H1 (cell line): ENCODE measurements around the gene PRDM1. TPM values are rescaled to one million over a fixed set of nuclear protein-coding genes. Genes with fewer than 3 reads are reported as not detected.

Experiments used
- CTCF ChIA-PET: fragments of 300-600 bp; sonication (Branson Sonifier 250); formaldehyde crosslinking; loops from one replicate; lab custom pipeline; 2021; ENCODE audit not compliant: partially characterized antibody; lab: Charles Lee
- POLR2A ChIA-PET: fragments of 300-600 bp; sonication (Branson Sonifier 250); formaldehyde crosslinking; loops from one replicate; lab custom pipeline; 2021; ENCODE audit warnings: inconsistent platforms; ENCODE audit not compliant: partially characterized antibody; lab: Charles Lee
- DNase-seq, 2 experiments: peaks; one replicate each; pipeline versions ENCODE4 v3.0.0 to v3.0.0-alpha.2; 2010 to 2022; ENCODE audit warnings: low spot score in 2 of 2, low read depth in 1 of 2, mixed read lengths in 1 of 2
- FAIRE-seq: peaks from 2 replicates; lab custom pipeline; 2011; peaks lifted over from hg19 to GRCh38; lab: Jason Lieb, UNC
- H2AFZ ChIP-seq: 2 replicates; pipeline ENCODE4 v1.8.1; 2012; ENCODE audit warnings: low read length, inconsistent platforms
- H2AK5ac ChIP-seq: 2 replicates; pipeline ENCODE4 v1.6.1; 2013; ENCODE audit warnings: low read depth, low read length
- H2BK120ac ChIP-seq: replicated peaks from 2 replicates; pipeline ENCODE3; 2013; ENCODE audit warnings: low read depth, low read length, inconsistent platforms
- H2BK12ac ChIP-seq: 2 replicates; pipeline ENCODE4 v1.6.1; 2013; ENCODE audit warnings: low read depth, low read length
- H2BK15ac ChIP-seq: 2 replicates; pipeline ENCODE4 v1.6.1; 2013; ENCODE audit warnings: low read length
- H2BK20ac ChIP-seq: 2 replicates; pipeline ENCODE4 v1.6.1; 2013; ENCODE audit warnings: low read length
- H2BK5ac ChIP-seq: 2 replicates; pipeline ENCODE4 v1.6.1; 2013; ENCODE audit warnings: low read depth, low read length
- H3K14ac ChIP-seq: 2 replicates; pipeline ENCODE4 v1.6.1; 2013; ENCODE audit warnings: inconsistent platforms; ENCODE audit not compliant: insufficient read length
- H3K18ac ChIP-seq: 2 replicates; pipeline ENCODE4 v1.6.1; 2013; ENCODE audit warnings: low read length; ENCODE audit errors: extremely low read depth
- H3K23ac ChIP-seq: 2 replicates; pipeline ENCODE4 v1.6.1; 2013; ENCODE audit warnings: inconsistent platforms; ENCODE audit not compliant: insufficient read length
- H3K23me2 ChIP-seq: 2 replicates; pipeline ENCODE4 v1.6.1; 2013; ENCODE audit warnings: low read depth, low read length
- H3K27ac ChIP-seq: 2 replicates; pipeline ENCODE4 v1.6.1; 2011; ENCODE audit warnings: low read depth, low read length, inconsistent platforms
- H3K27me3 ChIP-seq, 4 experiments: replicated peaks in 1 of 4; 1 replicate in 1 of 4; 2 replicates in 3 of 4; pipeline versions ENCODE4 v1.6.1 to v1.8.1; 2011 to 2013; ENCODE audit warnings: low read length in 3 of 4, mild to moderate bottlenecking in 3 of 4, inconsistent platforms in 2 of 4, mixed read lengths in 2 of 4, moderate library complexity in 1 of 4; ENCODE audit not compliant: control insufficient read depth in 3 of 4, insufficient read depth in 3 of 4; ENCODE audit errors: extremely low read depth in 1 of 4
- H3K36me3 ChIP-seq, 4 experiments: 2 replicates each; pipeline versions ENCODE4 v1.6.1 to v1.8.1; 2011 to 2013; ENCODE audit warnings: mild to moderate bottlenecking in 4 of 4, low read length in 3 of 4, moderate library complexity in 2 of 4, control low read depth in 1 of 4, inconsistent platforms in 1 of 4; ENCODE audit not compliant: insufficient read depth in 4 of 4, control insufficient read depth in 2 of 4
- H3K4ac ChIP-seq: replicated peaks from 2 replicates; pipeline ENCODE3; 2013; ENCODE audit warnings: low read length, low read depth, mixed read lengths, inconsistent platforms; ENCODE audit not compliant: insufficient read length
- H3K4me1 ChIP-seq, 4 experiments: replicated peaks in 1 of 4; 1 replicate in 1 of 4; 2 replicates in 3 of 4; pipeline versions ENCODE4 v1.6.1 to v1.8.1; 2011 to 2013; ENCODE audit warnings: low read length in 3 of 4, inconsistent platforms in 2 of 4, mixed read lengths in 1 of 4; ENCODE audit not compliant: insufficient read depth in 4 of 4, control insufficient read depth in 3 of 4
- H3K4me2 ChIP-seq, 2 experiments: 2 replicates each; pipeline versions ENCODE4 v1.6.1 to v1.8.1; 2011 to 2013; ENCODE audit warnings: low read depth in 2 of 2, low read length in 2 of 2, control low read depth in 1 of 2, inconsistent platforms in 1 of 2, mild to moderate bottlenecking in 1 of 2; ENCODE audit not compliant: insufficient read depth in 1 of 2
- H3K4me3 ChIP-seq, 4 experiments: fragments of 200-600, 300-600 bp in 1 of 4; sonication (generic), shearing (Covaris generic), sonication (Bioruptor Twin) in 1 of 4; 2 replicates each; pipeline versions ENCODE4 v1.5.1 to v1.8.1; 2011 to 2016; ENCODE audit warnings: low read length in 4 of 4, low read depth in 3 of 4, control low read depth in 2 of 4, inconsistent platforms in 2 of 4, mild to moderate bottlenecking in 2 of 4, mixed read lengths in 1 of 4, moderate library complexity in 1 of 4; ENCODE audit not compliant: insufficient read depth in 2 of 4; ENCODE audit errors: extremely low read depth in 1 of 4
- H3K56ac ChIP-seq: replicated peaks from 2 replicates; pipeline ENCODE3; 2013; ENCODE audit warnings: low read depth, mild to moderate bottlenecking, mixed read lengths, low read length, inconsistent platforms; ENCODE audit not compliant: insufficient read length
- H3K79me1 ChIP-seq: 2 replicates; pipeline ENCODE4 v1.6.1; 2013; ENCODE audit warnings: low read depth, low read length, control low read depth
- H3K79me2 ChIP-seq, 2 experiments: 2 replicates each; pipeline versions ENCODE4 v1.6.1 to v1.8.1; 2012 to 2013; ENCODE audit warnings: low read length in 2 of 2, mild to moderate bottlenecking in 2 of 2, inconsistent platforms in 1 of 2; ENCODE audit not compliant: insufficient read depth in 2 of 2, control insufficient read depth in 1 of 2
- H3K9ac ChIP-seq, 4 experiments: replicated peaks in 1 of 4; 1 replicate in 1 of 4; 2 replicates in 3 of 4; pipeline versions ENCODE4 v1.6.1 to v1.8.1; 2011 to 2013; ENCODE audit warnings: low read depth in 3 of 4, low read length in 3 of 4, control low read depth in 2 of 4, mild to moderate bottlenecking in 2 of 4, moderate library complexity in 2 of 4, inconsistent platforms in 1 of 4; ENCODE audit errors: extremely low read depth in 1 of 4
- H3K9me3 ChIP-seq, 2 experiments: 2 replicates each; pipeline versions ENCODE4 v1.6.1 to v1.8.1; 2012 to 2013; ENCODE audit warnings: mild to moderate bottlenecking in 2 of 2, moderate library complexity in 2 of 2, control low read depth in 1 of 2, inconsistent platforms in 1 of 2, low read depth in 1 of 2, low read length in 1 of 2, mixed read lengths in 1 of 2; ENCODE audit not compliant: insufficient read depth in 2 of 2
- H4K20me1 ChIP-seq, 2 experiments: replicated peaks in 1 of 2; 2 replicates each; pipeline versions ENCODE3 to v1.8.1; 2011 to 2013; ENCODE audit warnings: inconsistent platforms in 2 of 2, low read length in 2 of 2, mild to moderate bottlenecking in 1 of 2; ENCODE audit not compliant: insufficient read depth in 2 of 2, control insufficient read depth in 1 of 2
- H4K5ac ChIP-seq: 2 replicates; pipeline ENCODE4 v1.6.1; 2013; ENCODE audit warnings: low read length, low read depth, mixed read lengths, inconsistent platforms; ENCODE audit not compliant: insufficient read length
- H4K8ac ChIP-seq: 2 replicates; pipeline ENCODE4 v1.8.0; 2013; ENCODE audit warnings: mild to moderate bottlenecking, moderate library complexity, low read length, inconsistent platforms; ENCODE audit not compliant: insufficient read depth; ENCODE audit errors: extremely low read depth
- H4K91ac ChIP-seq: replicated peaks from 2 replicates; pipeline ENCODE3; 2013; ENCODE audit warnings: low read length, mixed read lengths, inconsistent platforms; ENCODE audit not compliant: insufficient read length
- ASH2L ChIP-seq: fragments of 200-600, 300-600 bp; sonication (generic); IDR thresholded peaks from one replicate; pipeline ENCODE4 v1.7.1; 2017; ENCODE audit warnings: low read length
- BACH1 ChIP-seq: IDR thresholded peaks from 2 replicates; pipeline ENCODE4 v1.6.1; 2012; ENCODE audit warnings: low read length, improper control_type of control experiment
- CBX5 ChIP-seq: fragments of 300-800, 300-1000 bp; sonication (generic); IDR thresholded peaks from 2 replicates; pipeline ENCODE4 v1.7.1; 2016; ENCODE audit warnings: antibody characterized with exemption, low read length, low read depth
- CBX8 ChIP-seq: fragments of 300-800, 300-1000 bp; sonication (generic); IDR thresholded peaks from 2 replicates; pipeline ENCODE4 v1.7.1; 2016; ENCODE audit warnings: low read depth, low read length, borderline replicate concordance
- CEBPB ChIP-seq: IDR thresholded peaks from 2 replicates; pipeline ENCODE4 v1.6.1; 2012; ENCODE audit warnings: low read depth, low read length
- CHD1 ChIP-seq: IDR thresholded peaks from 2 replicates; pipeline ENCODE4 v1.6.1; 2012; ENCODE audit warnings: low read depth, low read length, improper control_type of control experiment
- EZH2 ChIP-seq: fragments of 200-600 bp; sonication (generic); IDR thresholded peaks from 2 replicates; pipeline ENCODE4 v1.7.1; 2012; ENCODE audit warnings: low read depth, mild to moderate bottlenecking, moderate library complexity, low read length, inconsistent platforms; ENCODE audit not compliant: severe bottlenecking
- KDM4A ChIP-seq: IDR thresholded peaks from one replicate; pipeline ENCODE4 v1.7.1; 2012; ENCODE audit warnings: low read depth, mild to moderate bottlenecking, moderate library complexity, low read length, inconsistent platforms; ENCODE audit not compliant: severe bottlenecking
- NRF1 ChIP-seq: IDR thresholded peaks from 2 replicates; pipeline ENCODE4 v1.6.1; 2011; ENCODE audit warnings: mild to moderate bottlenecking, low read depth, low read length, improper control_type of control experiment
- SP4 ChIP-seq: IDR thresholded peaks from 2 replicates; pipeline ENCODE4 v1.6.1; 2012; ENCODE audit warnings: low read length, inconsistent platforms
- TEAD4 ChIP-seq: IDR thresholded peaks from 2 replicates; pipeline ENCODE4 v1.6.1; 2012; ENCODE audit warnings: low read depth, low read length, inconsistent platforms, mixed read lengths
- ZNF274 ChIP-seq: IDR thresholded peaks from 2 replicates; pipeline ENCODE4 v1.7.0; 2012; ENCODE audit warnings: low read length, borderline replicate concordance; ENCODE audit errors: extremely low read depth
- WGBS, 2 experiments: shearing (Covaris generic) in 1 of 2; methylation state at CpG; one replicate each; pipeline versions ENCODE4 v1.1.6 to v1.1.7; 2013 to 2015; ENCODE audit warnings: low lambda C conversion rate in 2 of 2, mixed read lengths in 2 of 2, inconsistent platforms in 1 of 2, low coverage in 1 of 2, missing lambda C conversion rate in 1 of 2; ENCODE audit not compliant: insufficient replicate concordance in 2 of 2, insufficient coverage in 1 of 2, insufficient read length in 1 of 2; ENCODE audit errors: extremely low coverage in 1 of 2, missing lambda C conversion rate in 1 of 2; 5-methylcytosine and 5-hydroxymethylcytosine counted together
- polyA plus RNA-seq, 7 experiments: library from polyadenylated mRNA; depleted of rRNA in 3 of 7; stranded (reverse) in 5 of 7; unstranded in 2 of 7; fragments of >200 nt in 5 of 7; fragments of 200-250 nt in 2 of 7; gene quantifications; 1 replicate in 5 of 7; 2 replicates in 1 of 7; 4 replicates in 1 of 7; pipeline versions ENCODE4 v1.2.1 to v1.2.3, GENCODE V29; 2011 to 2013; ENCODE audit warnings: missing spikeins in 2 of 7, mixed read lengths in 2 of 7
- total RNA-seq: library from RNA; stranded (reverse); fragmentation: NEBNext Ultra II Directional; extraction: Animal tissue kit (Norgen Biotek cat#: 25700); gene quantifications from 2 replicates; pipeline ENCODE4 v1.2.1, GENCODE V29; 2021
- TF ChIP-seq, protein P1 (sequence below): IDR thresholded peaks from 2 replicates; pipeline ENCODE4 v1.6.1; 2012; ENCODE audit warnings: inconsistent platforms
- TF ChIP-seq, protein P2 (sequence below): IDR thresholded peaks from 2 replicates; pipeline ENCODE4 v1.6.1; 2012; ENCODE audit warnings: inconsistent platforms

PRDM1 gene
- total and polyA plus RNA-seq, 2 of the 8 experiments (the other 6 are each of a cell fraction or from before 2014, with no cell fraction given), result 0.21 to 0.74 TPM

DNA sequence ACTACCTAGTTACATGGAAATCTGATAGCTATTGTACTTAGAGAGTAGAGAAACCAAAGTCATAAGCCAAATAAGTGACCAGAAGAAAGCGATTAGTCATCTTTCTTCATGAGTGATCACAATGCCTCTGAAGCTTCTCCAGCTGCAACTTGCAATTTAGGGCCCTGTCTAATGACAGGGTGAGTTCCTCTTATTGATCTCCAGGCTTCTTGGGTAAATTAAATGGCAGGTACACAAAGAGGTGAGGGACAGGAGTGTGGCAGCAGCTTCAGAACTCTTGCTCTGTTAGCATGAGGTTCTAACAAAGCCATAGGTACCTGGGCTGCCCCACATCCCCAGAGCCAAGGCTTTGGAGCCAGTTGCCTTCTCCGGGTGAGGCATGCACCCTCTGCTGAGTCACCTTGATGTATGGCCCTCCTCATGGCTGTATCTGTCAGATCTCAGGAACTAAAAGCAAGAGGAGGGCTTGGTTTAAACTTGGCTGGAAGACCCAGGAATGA lies 60.8 kb downstream of the PRDM1 start:
- no peak for DNase-seq
- Histone ChIP-seq H3K14ac (no peak overlapping the region), H2BK15ac (no peak overlapping the region), H3K79me2 (no peaks in the 10 kb centered on the region), H3K27ac (no peak overlapping the region), H3K4ac (no peak overlapping the region), H3K4me3 (no peak overlapping the region), H3K79me1 (no peaks in the 10 kb centered on the region), H2BK20ac (no peak overlapping the region), H3K4me2 (no peak overlapping the region), H3K36me3 (no peaks in the 10 kb centered on the region), H2BK120ac (no peak overlapping the region), H4K91ac (no peak overlapping the region), H4K5ac (no peak overlapping the region), H2AK5ac (no peak overlapping the region), H3K23me2 (peaks cover 3% of the 10 kb centered on the region; the same call in 1 of the 2 replicates), H3K4me1 (peaks cover 0 to 8% (median 7%) of the 10 kb centered on the region in 4 experiments; a peak in 4 of 7 replicates), H2BK5ac (no peak overlapping the region), H3K9ac (no peak overlapping the region), H3K56ac (no peak overlapping the region), H3K9me3 (no peaks in the 10 kb centered on the region), H4K8ac (no peak overlapping the region), H4K20me1 (no peaks in the 10 kb centered on the region), H3K23ac (no peak overlapping the region), H3K27me3 (no peaks in the 10 kb centered on the region), H3K18ac (no peak overlapping the region), H2BK12ac (no peak overlapping the region), H2AFZ (no peak overlapping the region)
- no peak for FAIRE-seq
- ChIA-PET CTCF (interaction anchor here (0.8 to 1.6 kb wide), 5 partner anchors 8 to 28 kb away, joined by 3 to 6 read pairs (median 4); no protein-coding TSS in a partner anchor), POLR2A (interaction anchor here (0.7 kb wide), 1 partner anchor 21 kb away, joined by 3 read pairs; no protein-coding TSS in a partner anchor)
- 96% methylated on average over 2 of the region's 2 CpGs; no CpG with 5 or more reads in 1 of the 2 experiments for WGBS, 2 experiments
- TF ChIP-seq NRF1 (no peak), SP4 (no peak), BACH1 (no peak), CEBPB (no peak), KDM4A (no peak), CHD1 (no peak), CBX8 (no peak), ZNF274 (no peak), ASH2L (no peak), CBX5 (no peak), EZH2 (no peak), TEAD4 (no peak)
- TF ChIP-seq, protein P1, sequence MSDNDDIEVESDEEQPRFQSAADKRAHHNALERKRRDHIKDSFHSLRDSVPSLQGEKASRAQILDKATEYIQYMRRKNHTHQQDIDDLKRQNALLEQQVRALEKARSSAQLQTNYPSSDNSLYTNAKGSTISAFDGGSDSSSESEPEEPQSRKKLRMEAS, result no peak
- TF ChIP-seq, protein P2, sequence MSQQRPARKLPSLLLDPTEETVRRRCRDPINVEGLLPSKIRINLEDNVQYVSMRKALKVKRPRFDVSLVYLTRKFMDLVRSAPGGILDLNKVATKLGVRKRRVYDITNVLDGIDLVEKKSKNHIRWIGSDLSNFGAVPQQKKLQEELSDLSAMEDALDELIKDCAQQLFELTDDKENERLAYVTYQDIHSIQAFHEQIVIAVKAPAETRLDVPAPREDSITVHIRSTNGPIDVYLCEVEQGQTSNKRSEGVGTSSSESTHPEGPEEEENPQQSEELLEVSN, result no peak
